Spleen (tissue), 11 donors: Measurements from ENCODE around the gene OR2M7. TPM values are rescaled to one million over a fixed set of nuclear protein-coding genes. Genes with fewer than 3 reads are reported as not detected.
"Not testable (repeated sequence)": the region's sequence is repeated elsewhere in the genome, so short reads cannot be mapped to it uniquely, and the experiment has no call there.

Source experiments
- DNase-seq: peaks from one replicate; pipeline ENCODE4 v3.0.0-alpha.2; 2020
- H3K27ac ChIP-seq, 8 donors: fragments of 200-600 bp; sonication (generic) in 7 of 8; 1 replicate in 4 of 8; 2 replicates in 4 of 8; pipeline versions ENCODE4 v1.5.0 to v1.8.0; 2016 to 2021; ENCODE audit warnings: inconsistent platforms in 4 of 8, mild to moderate bottlenecking in 4 of 8, moderate library complexity in 1 of 8
- H3K27me3 ChIP-seq, 7 donors: fragments of 200-600 bp; sonication (generic) in 6 of 7; replicated peaks in 1 of 7; 1 replicate in 4 of 7; 2 replicates in 3 of 7; pipeline versions ENCODE4 v1.5.0 to v1.8.0; 2016 to 2021; ENCODE audit warnings: inconsistent platforms in 3 of 7, mild to moderate bottlenecking in 1 of 7
- H3K36me3 ChIP-seq, 6 donors: fragments of 200-600 bp; sonication (generic) in 5 of 6; 1 replicate in 4 of 6; 2 replicates in 2 of 6; pipeline versions ENCODE4 v1.5.0 to v1.8.0; 2016 to 2021; ENCODE audit warnings: inconsistent platforms in 2 of 6
- H3K4me1 ChIP-seq, 6 donors: fragments of 200-600 bp; sonication (generic) in 5 of 6; 1 replicate in 3 of 6; 2 replicates in 3 of 6; pipeline versions ENCODE4 v1.5.0 to v1.8.0; 2016 to 2021; ENCODE audit warnings: inconsistent platforms in 3 of 6
- H3K4me3 ChIP-seq, 8 donors: fragments of 200-600 bp; sonication (generic) in 7 of 8; 1 replicate in 4 of 8; 2 replicates in 4 of 8; pipeline versions ENCODE4 v1.5.0 to v1.8.0; 2016 to 2021; ENCODE audit warnings: inconsistent platforms in 4 of 8, mild to moderate bottlenecking in 4 of 8, moderate library complexity in 2 of 8
- H3K9me3 ChIP-seq, 8 donors: fragments of 200-600 bp; sonication (generic) in 7 of 8; 1 replicate in 4 of 8; 2 replicates in 4 of 8; pipeline versions ENCODE4 v1.5.0 to v1.8.0; 2016 to 2021; ENCODE audit warnings: inconsistent platforms in 4 of 8
- CTCF ChIP-seq, 11 experiments: fragments of 200-600 bp in 7 of 11; fragments of 450-650 bp in 4 of 11; sonication (generic) in 4 of 11; IDR thresholded peaks in 8 of 11; conservative IDR thresholded peaks in 3 of 11; 1 replicate in 7 of 11; 2 replicates in 4 of 11; pipeline versions ENCODE4 v1.4.0 to v1.8.0; 2016 to 2021; ENCODE audit warnings: antibody characterized with exemption in 11 of 11, inconsistent platforms in 4 of 11, mild to moderate bottlenecking in 1 of 11
- POLR2A ChIP-seq, 3 donors: fragments of 450-650 bp; IDR thresholded peaks; one replicate each; pipeline ENCODE4 v1.5.1; 2017; ENCODE audit warnings: antibody characterized with exemption in 3 of 3, mild to moderate bottlenecking in 1 of 3
- POLR2AphosphoS5 ChIP-seq, 3 donors: sonication (generic); formaldehyde crosslinking; IDR thresholded peaks; one replicate each; pipeline ENCODE4 v1.5.1; 2017; ENCODE audit warnings: antibody characterized with exemption in 3 of 3
- WGBS, 5 donors: extraction: QIAGEN DNeasy Blood & Tissue Kit in 3 of 5; methylation state at CpG; one replicate each; pipeline versions ENCODE4 v1.1.5 to v1.1.7; 2013 to 2018; 5-methylcytosine and 5-hydroxymethylcytosine counted together
- intact Hi-C: fragments of 100-400 bp; cut with DNase I; formaldehyde crosslinking; loops from one replicate; pipeline ENCODE4 v1.15.0; 2023; ENCODE audit warnings: low total_unique reads
- polyA plus RNA-seq, 3 donors: library from polyadenylated mRNA; stranded (reverse); fragments of 200-250 nt; gene quantifications; one replicate each; pipeline ENCODE4 v1.2.1, GENCODE V29; 2013
- total RNA-seq, 7 donors: library from RNA; depleted of rRNA in 3 of 7; stranded (reverse); fragments of >200 nt in 3 of 7; fragmentation: NEBNext Ultra II Directional in 4 of 7; extraction: Animal tissue kit (Norgen Biotek cat#: 25700) in 4 of 7; gene quantifications; one replicate each; pipeline versions ENCODE4 v1.1.0 to v1.2.1, GENCODE V29; 2016 to 2021
- donor health status: healthy with polysubstance abuse.
- donor health status: DM: no; HTN: no; CAD: no; lungs with moderate emphysema.
- donor health status: DM: no; HTN: no; CAD: no.
- donor health status: Bipolar disorder and iron deficiency.
- donor health status: healthy.
- donor health status: DM: no; HTN: no; CAD: no.
- donor health status: DM: yes; HTN: yes; CAD: no.

Gene OR2M7
- total and polyA plus RNA-seq, 10 donors = not detected

GRCh38 chr1:248316796-248317195, 7.6 kb downstream of the OR2M7 start:
- no peaks in the 10 kb centered on the region for H3K36me3 ChIP-seq
- 83 to 95% (median 89%) methylated on average over 10 to 11 of the region's 11 CpGs for WGBS, 5 donors
- no peak overlapping the region for H3K27ac ChIP-seq
- no peak overlapping the region for H3K4me3 ChIP-seq
- no peak for DNase-seq
- TF ChIP-seq CTCF (IDR thresholded peaks at IDR 0.05 in 8 of 11, conservative IDR thresholded peaks at IDR 0.05 in 3 of 11) (no peak), POLR2A (IDR thresholded peaks at IDR 0.05) (no peak), POLR2AphosphoS5 (IDR thresholded peaks at IDR 0.05) (no peak)
- no peaks in the 10 kb centered on the region for H3K4me1 ChIP-seq
- peaks cover 0 to 19% (median 0%) of the 10 kb centered on the region in 7 donors for H3K27me3 ChIP-seq
- peaks cover 0 to 45% (median 17%) of the 10 kb centered on the region in 8 donors for H3K9me3 ChIP-seq
- intact Hi-C loops = no loop called here

GRCh38 chr1:248306740-248307139, 17.6 kb downstream of the OR2M7 start:
- H3K27ac ChIP-seq, H3K27me3 ChIP-seq, intact Hi-C loops, H3K4me3 ChIP-seq, H3K36me3 ChIP-seq, H3K9me3 ChIP-seq, H3K4me1 ChIP-seq: not testable (repeated sequence)
- peak; percentile 64 for DNase-seq
- WGBS, 5 donors = 79 to 87% (median 86%) methylated on average over 10 to 15 of the region's 15 CpGs

- intact Hi-C loops = no loop called here
- no peaks in the 10 kb centered on the region for H3K9me3 ChIP-seq
- TF ChIP-seq POLR2A (IDR thresholded peaks at IDR 0.05) (no peak), CTCF (IDR thresholded peaks at IDR 0.05 in 8 of 11, conservative IDR thresholded peaks at IDR 0.05 in 3 of 11) (no peak), POLR2AphosphoS5 (IDR thresholded peaks at IDR 0.05) (no peak)
Observed at GRCh38 chr1:248306103-248306502, 18.3 kb downstream of the OR2M7 start.

GRCh38 chr1:248305672-248306071, 18.7 kb downstream of the OR2M7 start:
- H3K9me3 ChIP-seq, H3K27me3 ChIP-seq, H3K36me3 ChIP-seq, intact Hi-C loops, H3K4me3 ChIP-seq, DNase-seq, H3K4me1 ChIP-seq, H3K27ac ChIP-seq: not testable (repeated sequence)
- 73 to 85% (median 81%) methylated on average over 9 of the region's 9 CpGs for WGBS, 5 donors

More at GRCh38 chr1:248306103-248306502, 18.3 kb downstream of the OR2M7 start:
- 85 to 93% (median 88%) methylated on average over 19 of the region's 19 CpGs for WGBS, 5 donors
- Histone ChIP-seq H3K4me1 (no peaks in the 10 kb centered on the region), H3K27ac (no peak overlapping the region), H3K4me3 (no peak overlapping the region), H3K27me3 (no peaks in the 10 kb centered on the region), H3K36me3 (no peaks in the 10 kb centered on the region)
- DNase-seq = peak; percentile 51

GRCh38 chr1:248303324-248303723, 21.0 kb downstream of the OR2M7 start, which contains the start of gene OR2T12:
Gene OR2T12 (minus strand): TSS chr1:248303424. CDS start chr1:248295578, 7,846 bp downstream.
- TF ChIP-seq POLR2A (IDR thresholded peaks at IDR 0.05) = no peak
- no peak for TF ChIP-seq POLR2AphosphoS5 (IDR thresholded peaks at IDR 0.05)
- no peak for TF ChIP-seq CTCF (IDR thresholded peaks at IDR 0.05 in 8 of 11, conservative IDR thresholded peaks at IDR 0.05 in 3 of 11)
- Histone ChIP-seq H3K36me3 (no peaks in the 10 kb centered on the region), H3K27ac (no peak within 1 kb of the TSS), H3K4me3 (no peak within 1 kb of the TSS), H3K27me3 (no peaks in the 10 kb centered on the region), H3K4me1 (no peaks in the 10 kb centered on the region), H3K9me3 (peaks cover 0 to 4% (median 0%) of the 10 kb centered on the region in 8 donors)
- DNase-seq = no peak
- WGBS, 5 donors = 83 to 88% (median 85%) methylated on average over 1 of the region's 1 CpG
- intact Hi-C loops = no loop called here
